ENCODE results near the gene TTC17. TPM values are rescaled to one million over a fixed set of nuclear protein-coding genes. Genes with fewer than 3 reads are reported as not detected.
"Not testable (repeated sequence)": the region's sequence is repeated elsewhere in the genome, so short reads cannot be mapped to it uniquely, and the experiment has no call there.

Gene TTC17
- total RNA-seq, 1 experiment from 2014 or later, result 42.1 TPM

- Histone ChIP-seq H3K27ac (ENCODE audit: low read length) (no peak overlapping the region), H4K20me1 (ENCODE audit: low read length) (no peaks in the 10 kb centered on the region), H3K36me3 (ENCODE audit: low read depth, low read length) (peaks cover 5% of the 10 kb centered on the region; the same call in 1 of the 2 replicates), H3K9me3 (ENCODE audit: low read length) (no peaks in the 10 kb centered on the region), H3K27me3 (ENCODE audit: low read length) (no peaks in the 10 kb centered on the region), H3K9me2 (replicated peaks; ENCODE audit: low read length) (no peaks in the 10 kb centered on the region), H3K79me2 (ENCODE audit: low read length) (no peaks in the 10 kb centered on the region), H3K4me2 (ENCODE audit: low read length) (no peak overlapping the region), H3F3A (ENCODE audit: low read length, unreplicated experiment) (no peaks in the 10 kb centered on the region), H3K9ac (ENCODE audit: low read length) (no peak overlapping the region), H3K4me1 (ENCODE audit: insufficient read depth, low read length) (no peaks in the 10 kb centered on the region), H2AFZ (ENCODE audit: low read length) (no peak overlapping the region), H3K4me3 (ENCODE audit: low read length) (no peak overlapping the region)
- DNase-seq (no peak), ATAC-seq (no peak)
- BruUV-seq (replicated peaks), result no TSS peak
- ChIA-PET POLR2A (ENCODE audit: unreplicated experiment) (no interaction called here), CTCF (no interaction called here)
- intact Hi-C loops (cut with micrococcal nuclease), result no loop called here
- no peak for TF ChIP-seq EZH2 (IDR thresholded peaks at IDR 0.05; ENCODE audit: low read length, unreplicated experiment)
- TF ChIP-seq EZH2phosphoT487 (IDR thresholded peaks at IDR 0.05; ENCODE audit: borderline replicate concordance, low read length), result no peak
- TF ChIP-seq CTCF (conservative IDR thresholded peaks at IDR 0.05; ENCODE audit: low read depth, low read length), result no peak
Measured at GRCh38 chr11:43427971-43428370, 69.3 kb downstream of the TTC17 start.

- H3K4me1 ChIP-seq (ENCODE audit: insufficient read depth, low read length); H3K79me2 ChIP-seq (ENCODE audit: low read length); H3F3A ChIP-seq (ENCODE audit: low read length, unreplicated experiment); H3K4me3 ChIP-seq (ENCODE audit: low read length); H3K9ac ChIP-seq (ENCODE audit: low read length); H2AFZ ChIP-seq (ENCODE audit: low read length); H3K36me3 ChIP-seq (ENCODE audit: low read depth, low read length); H3K9me2 ChIP-seq (replicated peaks; ENCODE audit: low read length); intact Hi-C loops (cut with micrococcal nuclease); H3K27ac ChIP-seq (ENCODE audit: low read length); H4K20me1 ChIP-seq (ENCODE audit: low read length); DNase-seq; POLR2A ChIA-PET (ENCODE audit: unreplicated experiment); H3K4me2 ChIP-seq (ENCODE audit: low read length); BruUV-seq (replicated peaks); ATAC-seq; H3K27me3 ChIP-seq (ENCODE audit: low read length); H3K9me3 ChIP-seq (ENCODE audit: low read length); CTCF ChIA-PET: not testable (repeated sequence)
Measured at GRCh38 chr11:43430916-43431315, 72.2 kb downstream of the TTC17 start.

- CTCF ChIA-PET, result no interaction called here
Measured at GRCh38 chr11:43434893-43435292, 76.2 kb downstream of the TTC17 start.

More at GRCh38 chr11:43434893-43435292, 76.2 kb downstream of the TTC17 start:
- no peak for TF ChIP-seq EZH2phosphoT487 (IDR thresholded peaks at IDR 0.05; ENCODE audit: borderline replicate concordance, low read length)
- TF ChIP-seq CTCF (conservative IDR thresholded peaks at IDR 0.05; ENCODE audit: low read depth, low read length), result no peak
- H3K9me2 ChIP-seq (replicated peaks; ENCODE audit: low read length), result no peaks in the 10 kb centered on the region
- H3K4me1 ChIP-seq (ENCODE audit: insufficient read depth, low read length), result no peaks in the 10 kb centered on the region
- BruUV-seq (replicated peaks), result no TSS peak
- H3F3A ChIP-seq (ENCODE audit: low read length, unreplicated experiment), result no peaks in the 10 kb centered on the region
- H2AFZ ChIP-seq (ENCODE audit: low read length), result no peak overlapping the region
- no peaks in the 10 kb centered on the region for H3K79me2 ChIP-seq (ENCODE audit: low read length)
- no peaks in the 10 kb centered on the region for H3K9me3 ChIP-seq (ENCODE audit: low read length)
- no peaks in the 10 kb centered on the region for H4K20me1 ChIP-seq (ENCODE audit: low read length)
- H3K9ac ChIP-seq (ENCODE audit: low read length), result no peak overlapping the region
- intact Hi-C loops (cut with micrococcal nuclease), result no loop called here
- ATAC-seq (no peak), DNase-seq (no peak)
- no peaks in the 10 kb centered on the region; the same call in 1 of the 2 replicates for H3K36me3 ChIP-seq (ENCODE audit: low read depth, low read length)
- no peaks in the 10 kb centered on the region for H3K27me3 ChIP-seq (ENCODE audit: low read length)
- POLR2A ChIA-PET (ENCODE audit: unreplicated experiment), result no interaction called here
- H3K4me2 ChIP-seq (ENCODE audit: low read length), result no peak overlapping the region
- H3K4me3 ChIP-seq (ENCODE audit: low read length), result no peak overlapping the region
- no peak overlapping the region for H3K27ac ChIP-seq (ENCODE audit: low read length)

Data from PC-3 (cell line).